Ascending aorta (tissue), 2 donors: ENCODE results near the gene SUSD6. TPM values are rescaled to one million over a fixed set of nuclear protein-coding genes. Genes with fewer than 3 reads are reported as not detected.

Source experiments
- DNase-seq, 2 donors: peaks; one replicate each; pipeline ENCODE4 v3.0.0-alpha.2; 2019; ENCODE audit warnings: low spot score in 2 of 2
- H3K27ac ChIP-seq, 2 donors: fragments of 200-600 bp; sonication (generic); one replicate each; pipeline ENCODE4 v1.5.1; 2016 to 2017; ENCODE audit warnings: mild to moderate bottlenecking in 1 of 2
- H3K27me3 ChIP-seq: fragments of 200-600 bp; sonication (generic); one replicate; pipeline ENCODE4 v1.5.1; 2017
- H3K36me3 ChIP-seq, 2 donors: fragments of 200-600 bp; sonication (generic); one replicate each; pipeline ENCODE4 v1.5.1; 2016
- H3K4me1 ChIP-seq, 2 donors: fragments of 200-600 bp; sonication (generic); one replicate each; pipeline ENCODE4 v1.5.1; 2016 to 2017; ENCODE audit warnings: mild to moderate bottlenecking in 1 of 2
- H3K4me3 ChIP-seq, 2 donors: fragments of 200-600 bp; sonication (generic); one replicate each; pipeline ENCODE4 v1.5.1; 2016 to 2017; ENCODE audit warnings: mild to moderate bottlenecking in 1 of 2
- H3K9me3 ChIP-seq, 2 donors: fragments of 200-600 bp; sonication (generic); one replicate each; pipeline ENCODE4 v1.5.1; 2016
- intact Hi-C: fragments of 100-400 bp; cut with DNase I; formaldehyde crosslinking; loops from one replicate; pipeline ENCODE4 v1.15.1; 2023
- total RNA-seq: library from RNA; depleted of rRNA; stranded (reverse); fragments of >200 nt; gene quantifications from one replicate; pipeline ENCODE4 v1.1.0, GENCODE V29; 2016
- TF ChIP-seq, protein P1 (sequence below), 3 experiments: fragments of 200-600 bp in 2 of 3; fragments of 450-650 bp in 1 of 3; sonication (generic) in 2 of 3; IDR thresholded peaks; one replicate each; pipeline ENCODE4 v1.5.1; 2016 to 2019; ENCODE audit warnings: antibody characterized with exemption in 3 of 3, mild to moderate bottlenecking in 1 of 3, moderate library complexity in 1 of 3

SUSD6 gene
- total RNA-seq, 1 donor from 2014 or later: 23.3 TPM

DNA sequence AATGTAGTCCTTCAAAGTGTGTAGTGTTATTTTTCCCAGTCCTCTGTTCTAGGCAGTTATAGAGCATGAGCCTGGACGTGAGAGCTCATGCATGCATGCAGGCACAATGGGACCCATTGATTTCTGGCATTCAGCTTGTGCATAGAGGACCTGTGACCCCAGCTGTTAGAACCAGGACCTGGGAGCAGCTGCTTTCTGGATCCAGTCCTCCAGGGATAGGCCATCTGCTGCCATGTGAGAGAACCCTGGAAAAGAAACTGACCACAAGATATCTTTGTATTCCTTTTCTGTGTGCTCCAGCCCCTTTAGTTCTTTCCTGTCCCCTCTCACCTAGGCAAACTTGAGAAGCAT, 76.9 kb downstream of the SUSD6 start:
- Histone ChIP-seq H3K4me3 (no peak overlapping the region), H3K9me3 (no peaks in the 10 kb centered on the region), H3K36me3 (no peaks in the 10 kb centered on the region), H3K27me3 (no peaks in the 10 kb centered on the region), H3K4me1 (peaks cover 4 to 17% of the 10 kb centered on the region in 2 donors), H3K27ac (no peak overlapping the region)
- no peak for DNase-seq
- intact Hi-C loops: no loop called here
- TF ChIP-seq, protein P1, sequence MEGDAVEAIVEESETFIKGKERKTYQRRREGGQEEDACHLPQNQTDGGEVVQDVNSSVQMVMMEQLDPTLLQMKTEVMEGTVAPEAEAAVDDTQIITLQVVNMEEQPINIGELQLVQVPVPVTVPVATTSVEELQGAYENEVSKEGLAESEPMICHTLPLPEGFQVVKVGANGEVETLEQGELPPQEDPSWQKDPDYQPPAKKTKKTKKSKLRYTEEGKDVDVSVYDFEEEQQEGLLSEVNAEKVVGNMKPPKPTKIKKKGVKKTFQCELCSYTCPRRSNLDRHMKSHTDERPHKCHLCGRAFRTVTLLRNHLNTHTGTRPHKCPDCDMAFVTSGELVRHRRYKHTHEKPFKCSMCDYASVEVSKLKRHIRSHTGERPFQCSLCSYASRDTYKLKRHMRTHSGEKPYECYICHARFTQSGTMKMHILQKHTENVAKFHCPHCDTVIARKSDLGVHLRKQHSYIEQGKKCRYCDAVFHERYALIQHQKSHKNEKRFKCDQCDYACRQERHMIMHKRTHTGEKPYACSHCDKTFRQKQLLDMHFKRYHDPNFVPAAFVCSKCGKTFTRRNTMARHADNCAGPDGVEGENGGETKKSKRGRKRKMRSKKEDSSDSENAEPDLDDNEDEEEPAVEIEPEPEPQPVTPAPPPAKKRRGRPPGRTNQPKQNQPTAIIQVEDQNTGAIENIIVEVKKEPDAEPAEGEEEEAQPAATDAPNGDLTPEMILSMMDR (IDR thresholded peaks at IDR 0.05): no peak

GRCh38 chr14:69690042-69690441, 78.6 kb downstream of the SUSD6 start:
- TF ChIP-seq, protein P1 (IDR thresholded peaks at IDR 0.05): no peak
- Histone ChIP-seq H3K4me3 (no peak overlapping the region), H3K27me3 (no peaks in the 10 kb centered on the region), H3K9me3 (no peaks in the 10 kb centered on the region), H3K36me3 (no peaks in the 10 kb centered on the region), H3K4me1 (peaks cover 4 to 21% of the 10 kb centered on the region in 2 donors), H3K27ac (no peak overlapping the region)
- no peak for DNase-seq
- intact Hi-C loops: no loop called here

DNA sequence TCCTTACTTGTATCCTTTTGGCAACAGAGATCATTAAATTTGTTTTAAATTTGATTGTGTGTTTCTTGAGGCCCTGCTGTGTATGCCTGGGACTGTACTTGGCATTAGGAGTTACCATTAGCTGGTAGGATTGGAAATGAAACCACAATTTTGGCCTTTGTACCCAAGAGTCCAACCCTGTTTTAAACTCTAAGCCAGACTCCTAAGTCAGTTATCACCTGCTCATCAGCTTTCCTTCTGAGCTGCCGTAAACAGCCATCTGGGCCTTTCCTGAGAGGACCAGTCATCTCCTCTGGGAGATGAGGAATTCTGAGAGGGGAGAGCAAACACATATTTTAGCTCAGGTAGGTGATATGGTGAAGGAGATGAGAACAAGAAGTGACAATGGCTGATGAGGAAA, 81.2 kb downstream of the SUSD6 start:
- Histone ChIP-seq H3K4me1 (peaks cover 5 to 27% of the 10 kb centered on the region in 2 donors), H3K9me3 (no peaks in the 10 kb centered on the region), H3K27ac (peak overlapping the region in 1 of 2 donors; percentile 17), H3K27me3 (no peaks in the 10 kb centered on the region), H3K4me3 (no peak overlapping the region), H3K36me3 (no peaks in the 10 kb centered on the region)
- no peak for DNase-seq
- intact Hi-C loops: no loop called here
- TF ChIP-seq, protein P1 (IDR thresholded peaks at IDR 0.05): no peak

DNA sequence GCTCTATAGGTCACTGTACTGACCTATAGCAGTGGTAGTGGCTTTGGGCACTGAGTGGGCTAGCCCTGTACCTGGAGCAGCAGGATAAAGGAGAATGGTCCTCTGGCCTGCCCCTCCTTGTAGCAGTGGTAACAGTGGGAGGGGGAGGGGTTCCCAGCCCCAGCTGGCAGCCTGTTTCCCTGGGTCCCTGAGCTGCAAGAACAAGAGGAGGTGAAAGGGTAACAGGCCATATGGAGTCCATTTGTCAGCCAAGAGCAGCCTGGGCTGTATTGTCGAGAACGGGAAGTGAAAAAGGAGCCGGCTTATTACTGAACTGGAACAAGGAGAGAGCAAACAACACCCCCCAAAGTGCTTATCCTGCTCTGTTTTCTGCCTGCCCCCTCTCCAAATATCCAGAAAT, 81.7 kb downstream of the SUSD6 start:
- no peaks in the 10 kb centered on the region for H3K9me3 ChIP-seq
- DNase-seq: no peak
- H3K4me1 ChIP-seq: peaks cover 5 to 27% of the 10 kb centered on the region in 2 donors
- no peaks in the 10 kb centered on the region for H3K27me3 ChIP-seq
- no peaks in the 10 kb centered on the region for H3K36me3 ChIP-seq
- TF ChIP-seq, protein P1 (IDR thresholded peaks at IDR 0.05): no peak
- H3K27ac ChIP-seq: peak overlapping the region in 1 of 2 donors; percentile 17
- intact Hi-C loops: no loop called here
- H3K4me3 ChIP-seq: no peak overlapping the region

DNA sequence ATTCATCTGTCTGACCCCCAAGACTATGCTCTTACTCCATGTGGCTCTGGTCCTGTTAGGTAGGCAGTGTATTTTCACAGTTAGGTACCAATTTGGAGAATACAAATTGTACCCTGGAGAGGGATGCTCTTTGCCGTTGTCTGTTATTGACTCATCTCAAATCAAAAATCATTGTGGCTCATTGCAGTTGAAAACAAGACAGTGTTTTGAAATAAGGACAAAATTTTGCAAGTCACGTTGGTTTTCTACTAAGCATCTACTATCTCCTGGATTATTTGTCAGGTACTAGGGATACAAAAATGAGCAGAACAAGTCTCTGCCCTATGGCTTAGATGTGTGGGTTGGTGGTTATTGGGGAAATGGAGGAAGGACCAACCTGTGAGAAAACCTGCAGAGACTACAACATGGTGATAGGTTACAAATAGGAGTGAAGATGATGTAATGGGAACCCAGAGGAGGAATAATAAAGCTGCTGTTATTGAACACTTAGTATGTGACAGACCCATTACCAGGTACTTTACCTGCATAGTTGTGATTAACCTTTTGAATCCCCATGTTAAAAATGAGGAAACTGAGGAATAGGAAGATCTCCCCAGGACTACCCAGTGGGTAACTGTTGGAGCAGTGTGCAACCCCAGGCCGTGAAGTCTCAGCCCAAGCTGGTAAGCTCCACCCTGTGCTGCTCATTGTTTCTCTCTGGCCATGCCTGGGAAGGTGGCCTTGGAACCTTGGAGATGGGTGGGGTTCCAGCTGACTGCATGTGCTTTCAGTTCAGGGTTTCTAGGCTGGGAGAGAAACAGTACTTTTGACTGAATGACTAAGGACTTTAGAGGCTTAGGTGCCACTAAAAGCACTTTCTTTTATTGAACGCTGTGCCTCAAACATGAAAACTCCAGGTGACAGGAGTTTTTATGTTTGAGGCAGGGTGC, 82.7 kb downstream of the SUSD6 start:
- Histone ChIP-seq H3K27me3 (no peaks in the 10 kb centered on the region), H3K36me3 (no peaks in the 10 kb centered on the region), H3K27ac (peak overlapping the region; percentile 28 to 43), H3K9me3 (no peaks in the 10 kb centered on the region), H3K4me3 (no peak overlapping the region), H3K4me1 (peaks cover 5 to 27% of the 10 kb centered on the region in 2 donors)
- TF ChIP-seq, protein P1 (IDR thresholded peaks at IDR 0.05): no peak
- intact Hi-C loops: no loop called here
- no peak for DNase-seq
